Embryonic facial prominence (tissue), 1 donor: ENCODE measurements around the gene PCSK5.
"Not testable (repeated sequence)": the region's sequence is repeated elsewhere in the genome, so short reads cannot be mapped to it uniquely, and the experiment has no call there.

ENCODE experiments used
- DNase-seq: peaks from one replicate; pipeline ENCODE4 v3.0.0-alpha.2; 2016; ENCODE audit errors: extremely low spot score

The PCSK5 gene

GRCh38 chr9:75963321-75963720, 72.8 kb downstream of the PCSK5 start:
- DNase-seq, result not testable (repeated sequence)

- DNase-seq, result no peak
These were observed 74.0 kb downstream of the PCSK5 start for GRCh38 chr9:75964427-75964826.

DNA sequence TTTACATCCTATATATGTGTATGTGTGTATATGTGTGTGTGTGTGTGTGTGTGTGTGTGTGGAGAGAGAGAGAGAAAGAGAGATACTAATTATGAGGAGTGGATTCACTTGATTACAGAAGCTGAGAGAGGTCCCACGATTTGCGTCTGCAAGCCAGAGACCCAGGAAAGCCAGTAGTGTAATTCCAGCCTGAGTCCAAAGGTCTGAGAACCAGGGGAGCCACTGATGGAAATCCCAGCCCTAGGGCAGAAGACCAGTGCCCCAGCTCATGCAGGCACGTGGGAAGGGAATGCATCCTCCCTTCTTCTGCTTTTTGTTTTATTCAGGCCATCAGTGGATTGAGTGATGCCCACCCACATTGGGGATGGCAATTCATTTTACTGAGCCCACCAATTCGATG, 74.8 kb downstream of the PCSK5 start:
- DNase-seq, result no peak

- DNase-seq, result no peak
These were observed 77.1 kb downstream of the PCSK5 start for GRCh38 chr9:75967556-75967955.

GRCh38 chr9:75974016-75974766, 83.7 kb downstream of the PCSK5 start:
- DNase-seq, result no peak

GRCh38 chr9:75975071-75975470, 84.6 kb downstream of the PCSK5 start:
- DNase-seq, result no peak

- DNase-seq, result no peak
These were observed 86.1 kb downstream of the PCSK5 start for GRCh38 chr9:75976549-75976948.

GRCh38 chr9:75979362-75979761, 88.9 kb downstream of the PCSK5 start:
- DNase-seq, result no peak

GRCh38 chr9:75983319-75984045, 93.0 kb downstream of the PCSK5 start:
- DNase-seq, result no peak

DNA sequence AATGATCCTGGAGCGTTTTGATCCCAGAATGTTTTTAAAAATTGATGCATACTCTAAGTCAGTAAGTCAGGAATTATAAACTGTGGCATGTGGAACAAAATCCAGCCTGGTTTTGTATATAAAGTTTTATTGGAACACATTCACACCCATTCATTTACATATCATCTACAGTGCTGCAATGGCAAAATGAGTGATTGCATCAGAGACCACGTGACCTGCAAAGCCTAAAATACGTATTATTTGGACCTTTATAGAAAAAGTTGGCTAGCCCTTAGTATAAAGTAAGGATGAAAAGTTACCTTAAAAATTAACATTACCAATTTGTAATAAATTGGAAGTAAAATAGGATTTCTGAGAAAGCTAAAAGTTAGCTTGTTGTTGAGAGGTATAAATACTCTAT, 95.0 kb downstream of the PCSK5 start:
- no peak for DNase-seq

DNA sequence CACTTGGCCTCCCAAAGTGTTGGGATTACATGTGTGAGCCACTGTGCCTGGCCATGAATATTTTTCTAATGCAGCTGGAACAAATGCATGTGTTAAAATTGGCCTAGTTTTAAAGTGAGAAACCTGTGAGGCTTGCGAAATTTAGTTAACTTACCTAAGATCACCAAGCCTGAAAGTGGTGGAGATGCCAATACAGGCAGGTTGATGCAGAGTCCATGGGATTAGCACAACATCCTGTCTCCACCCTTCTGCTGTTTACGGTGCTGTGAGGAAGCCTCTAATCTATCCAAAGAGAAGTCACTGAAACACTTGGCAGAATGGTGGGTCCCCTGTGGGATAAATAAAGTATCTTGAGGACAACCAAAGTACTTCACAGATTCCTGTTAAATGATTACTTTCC, 98.2 kb downstream of the PCSK5 start:
- DNase-seq, result no peak

GRCh38 chr9:75990156-75990555, 99.7 kb downstream of the PCSK5 start:
- no peak for DNase-seq

DNA sequence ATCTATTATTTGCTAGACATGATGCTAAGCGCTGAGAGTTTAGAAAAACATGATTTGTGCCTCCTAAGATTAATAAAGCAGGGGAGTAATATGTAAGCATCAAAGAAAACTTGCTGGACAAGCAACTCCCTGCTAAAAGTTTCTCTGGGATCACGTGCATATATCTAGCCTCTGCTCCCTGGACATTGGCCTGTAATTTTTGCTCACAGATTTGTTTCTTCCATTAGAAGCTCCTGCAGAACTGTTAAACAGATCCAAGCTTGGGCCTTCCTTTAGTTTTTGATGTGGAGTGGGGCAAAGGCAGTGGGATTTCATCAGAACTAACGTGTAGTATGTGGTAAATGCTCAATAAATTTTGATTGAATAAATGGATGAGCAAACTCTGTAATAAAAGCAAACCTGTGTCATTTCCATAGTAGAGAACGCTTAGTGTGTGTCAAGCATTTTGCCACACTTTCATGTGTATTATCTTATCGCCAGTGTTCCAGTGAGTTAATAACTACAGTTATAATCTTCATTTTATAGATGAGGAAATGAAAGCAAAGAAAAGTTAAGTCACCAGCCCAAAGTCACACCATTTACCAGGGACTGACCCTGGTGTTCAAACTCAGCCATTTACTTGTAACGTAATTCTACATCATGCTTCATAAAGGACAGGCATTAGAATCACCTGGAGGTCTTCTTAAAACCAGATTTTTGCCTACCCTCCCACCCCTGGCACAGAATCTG, 100.3 kb downstream of the PCSK5 start:
- DNase-seq, result no peak

- no peak for DNase-seq
These were observed 102.2 kb downstream of the PCSK5 start for GRCh38 chr9:75992482-75993206.

- no peak for DNase-seq
These were observed 103.0 kb downstream of the PCSK5 start for GRCh38 chr9:75993434-75993833.

DNA sequence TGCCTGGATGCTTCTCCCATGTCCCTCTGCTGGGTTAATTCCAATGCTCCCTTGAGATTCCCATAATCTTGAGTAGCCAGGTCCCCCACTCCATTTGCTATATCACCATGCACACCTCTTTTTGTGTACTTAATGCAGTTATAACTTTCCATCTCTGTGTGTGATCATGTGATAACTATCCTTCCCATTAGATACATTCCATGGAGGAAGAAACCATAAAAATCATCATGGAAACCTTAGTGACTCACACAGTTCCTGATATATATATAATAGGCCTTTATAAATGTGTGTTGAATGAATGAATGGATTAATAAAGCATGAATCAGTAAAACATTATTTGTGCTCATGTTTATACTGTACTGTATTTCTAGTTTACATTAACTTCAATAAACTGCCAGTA, 104.6 kb downstream of the PCSK5 start:
- no peak for DNase-seq

DNA sequence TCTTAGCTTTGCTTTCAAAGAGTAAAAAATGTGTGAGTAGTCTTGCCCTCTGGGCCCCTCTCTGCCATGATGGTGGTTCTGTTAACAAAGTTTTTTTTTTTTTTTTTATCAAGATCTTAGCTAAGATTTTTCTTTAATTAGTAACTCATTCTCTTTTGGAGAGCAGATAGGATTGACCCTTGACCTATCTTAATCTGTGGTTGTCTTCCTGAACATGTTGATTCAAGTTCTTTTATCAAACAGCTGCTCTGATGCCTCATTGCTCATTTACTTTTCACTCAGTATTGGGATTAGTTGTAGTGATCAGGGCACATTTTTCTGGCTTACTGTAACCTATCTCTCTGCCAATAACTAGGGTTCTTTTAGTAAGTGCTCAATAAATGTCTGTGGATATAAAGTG, 106.3 kb downstream of the PCSK5 start:
- DNase-seq, result no peak

GRCh38 chr9:75997206-75997605, 106.7 kb downstream of the PCSK5 start:
- DNase-seq, result no peak

DNA sequence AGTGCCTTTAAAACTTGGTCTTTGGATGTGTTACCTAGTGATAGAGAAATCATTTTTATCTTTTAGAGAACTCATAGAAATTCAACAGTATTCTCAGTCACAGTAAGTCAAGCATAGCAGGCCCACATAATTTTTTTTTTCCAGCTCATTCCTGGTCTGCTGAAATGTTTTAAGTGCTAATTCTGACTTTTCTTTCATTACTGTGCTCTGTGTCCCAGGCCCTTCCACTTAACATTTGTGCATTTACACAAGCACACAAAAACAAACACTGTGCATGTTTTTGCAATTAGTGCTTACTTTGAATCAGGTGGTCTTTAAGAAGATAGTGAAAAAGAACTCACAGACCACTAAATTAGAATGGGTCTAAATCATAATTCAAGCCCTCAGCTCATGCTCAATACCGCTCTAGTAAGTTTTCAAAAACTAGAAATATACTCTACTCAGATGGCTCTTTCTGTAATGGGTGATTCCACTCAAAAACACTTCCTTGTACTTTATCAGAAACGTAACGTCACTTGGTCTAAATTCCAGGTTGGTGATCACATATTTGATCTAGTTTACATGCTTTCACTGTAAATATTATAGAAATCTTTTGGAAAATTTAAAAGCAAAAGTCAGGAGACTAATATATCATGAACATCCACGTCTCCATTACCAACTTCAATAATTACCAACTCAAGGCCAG, 107.8 kb downstream of the PCSK5 start:
- no peak for DNase-seq

- no peak for DNase-seq
These were observed 111.0 kb downstream of the PCSK5 start for GRCh38 chr9:76001459-76001858.

GRCh38 chr9:76003041-76003440, 112.6 kb downstream of the PCSK5 start:
- no peak for DNase-seq
